ENCODE results near the gene SCP2.

GRCh38 chr1:53023546-53023945 is 96.5 kb downstream of the SCP2 start:
- TF ChIP-seq TARDBP (IDR thresholded peaks at IDR 0.05): no peak
- no peak for TF ChIP-seq LEF1 (IDR thresholded peaks at IDR 0.05; ENCODE audit: borderline replicate concordance)
- TF ChIP-seq CTBP1 (IDR thresholded peaks at IDR 0.05; ENCODE audit: borderline replicate concordance): no peak
- no peak for TF ChIP-seq BHLHE40 (IDR thresholded peaks at IDR 0.05; ENCODE audit: borderline replicate concordance)

All from HEK293T (cell line).